GM20431 (cell line): Measurements from ENCODE around the gene SYTL2.
"Not testable (repeated sequence)": the region's sequence is repeated elsewhere in the genome, so short reads cannot be mapped to it uniquely, and the experiment has no call there.

ENCODE experiments used
- in situ Hi-C: fragments of 300-500 bp; cut with MseI, MboI; formaldehyde crosslinking; loops from one replicate; pipeline ENCODE4 v1.15.0; 2020; ENCODE audit warnings: low sequenced_read_pairs; ENCODE audit not compliant: unreplicated experiment

Gene SYTL2, protein sequence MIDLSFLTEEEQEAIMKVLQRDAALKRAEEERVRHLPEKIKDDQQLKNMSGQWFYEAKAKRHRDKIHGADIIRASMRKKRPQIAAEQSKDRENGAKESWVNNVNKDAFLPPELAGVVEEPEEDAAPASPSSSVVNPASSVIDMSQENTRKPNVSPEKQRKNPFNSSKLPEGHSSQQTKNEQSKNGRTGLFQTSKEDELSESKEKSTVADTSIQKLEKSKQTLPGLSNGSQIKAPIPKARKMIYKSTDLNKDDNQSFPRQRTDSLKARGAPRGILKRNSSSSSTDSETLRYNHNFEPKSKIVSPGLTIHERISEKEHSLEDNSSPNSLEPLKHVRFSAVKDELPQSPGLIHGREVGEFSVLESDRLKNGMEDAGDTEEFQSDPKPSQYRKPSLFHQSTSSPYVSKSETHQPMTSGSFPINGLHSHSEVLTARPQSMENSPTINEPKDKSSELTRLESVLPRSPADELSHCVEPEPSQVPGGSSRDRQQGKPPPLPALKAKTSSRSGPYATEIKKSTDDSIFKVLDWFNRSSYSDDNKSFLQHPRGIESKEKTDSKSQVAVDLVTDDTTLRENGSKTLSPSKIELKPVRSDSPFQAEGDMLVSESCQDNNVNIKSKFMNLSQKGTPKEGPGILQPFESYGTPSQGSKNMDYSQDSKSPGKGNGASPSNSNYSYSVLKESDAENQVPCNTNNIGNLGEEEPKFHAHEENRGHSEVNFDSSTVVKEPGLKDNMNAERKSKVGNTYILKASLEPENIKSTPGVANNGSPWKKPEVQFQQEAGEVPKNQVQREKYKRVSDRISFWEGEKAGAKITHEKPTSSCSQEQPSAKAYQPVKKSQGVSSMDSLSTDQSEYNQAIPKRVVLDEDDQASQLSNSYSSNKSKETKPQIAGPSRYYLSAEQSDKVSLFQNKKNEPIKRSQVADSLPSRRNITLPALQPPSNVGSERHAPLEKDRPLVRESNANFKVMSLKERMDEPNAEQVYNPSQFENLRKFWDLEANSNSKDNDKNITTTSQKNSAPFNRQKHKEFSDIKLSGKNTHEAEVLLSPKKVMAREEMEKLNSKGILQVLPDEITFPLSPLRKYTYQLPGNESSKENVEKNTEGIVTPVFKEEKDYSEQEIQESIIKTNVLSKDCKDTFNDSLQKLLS (N-terminal part only)

GRCh38 chr11:85810871-85811611 is at the start of gene SYTL2:
SYTL2 (minus strand) TSS chr11:85811141; CDS start chr11:85757725, 53,416 bp downstream.
- in situ Hi-C loops: no loop called here

DNA sequence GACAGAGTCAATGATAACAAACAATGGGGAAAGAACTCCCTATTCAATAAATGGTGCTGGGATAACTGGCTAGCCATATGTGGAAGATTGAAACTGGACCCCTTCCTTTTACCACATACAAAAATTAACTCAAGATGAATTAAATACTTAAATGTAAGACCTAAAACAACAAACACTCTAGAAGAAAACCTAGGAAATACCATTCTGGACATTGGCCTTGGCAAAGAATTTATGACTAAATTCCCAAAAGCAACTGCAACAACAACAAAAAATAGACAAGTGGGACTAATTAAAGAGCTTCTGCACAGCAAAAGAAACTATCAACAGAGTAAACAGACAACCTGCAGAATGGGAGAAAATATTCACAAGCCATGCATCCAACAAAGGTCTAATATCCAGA is 48.6 kb upstream of the SYTL2 start:
- in situ Hi-C loops: not testable (repeated sequence)

- in situ Hi-C loops: no loop called here
Measured at GRCh38 chr11:85857098-85857497, 46.2 kb upstream of the SYTL2 start.

DNA sequence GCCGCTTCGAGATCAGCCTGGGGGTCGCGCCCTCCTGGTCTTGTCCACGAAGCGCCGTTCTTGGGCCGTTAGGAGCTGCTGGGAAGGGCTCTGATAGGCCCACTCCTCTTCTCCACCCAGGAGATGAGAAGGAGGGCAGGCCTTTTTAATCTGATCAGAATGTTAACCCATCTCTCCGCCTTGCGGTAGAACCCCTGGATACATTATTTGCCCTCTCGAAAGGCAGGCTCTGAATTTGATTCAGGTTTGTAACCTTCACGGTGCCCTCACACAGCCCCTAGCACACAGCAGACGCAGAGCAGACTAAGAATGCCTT is 44.4 kb upstream of the SYTL2 start, which contains the start of gene CCDC83:
Gene CCDC83 (plus strand): TSS at position 43 of the 316 bp plus-strand sequence. CDS start 9,741 bp downstream, outside the sequence.
- in situ Hi-C loops: no loop called here

GRCh38 chr11:85854557-85855340 is 43.8 kb upstream of the SYTL2 start:
- in situ Hi-C loops: no loop called here

- in situ Hi-C loops: no loop called here
Measured at GRCh38 chr11:85854212-85854556, 43.2 kb upstream of the SYTL2 start.

GRCh38 chr11:85853541-85853940 is 42.6 kb upstream of the SYTL2 start:
- in situ Hi-C loops: not testable (repeated sequence)

DNA sequence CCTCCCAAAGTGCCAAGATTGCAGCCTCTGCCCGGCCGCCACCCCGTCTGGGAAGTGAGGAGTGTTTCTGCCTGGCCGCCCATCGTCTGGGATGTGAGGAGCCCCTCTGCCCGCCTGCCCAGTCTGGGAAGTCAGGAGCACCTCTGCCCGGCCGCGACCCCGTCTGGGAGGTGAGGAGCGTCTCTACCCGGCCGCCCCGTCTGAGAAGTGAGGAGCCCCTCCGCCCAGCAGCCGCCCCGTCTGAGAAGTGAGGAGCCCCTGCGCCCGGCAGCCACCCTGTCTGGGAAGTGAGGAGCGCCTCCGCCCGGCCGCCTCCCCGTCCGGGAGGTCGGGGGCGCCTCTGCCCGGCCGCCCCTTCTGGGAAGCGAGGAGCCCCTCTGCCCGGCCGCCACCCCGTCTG is 41.8 kb upstream of the SYTL2 start:
- in situ Hi-C loops: not testable (repeated sequence)

DNA sequence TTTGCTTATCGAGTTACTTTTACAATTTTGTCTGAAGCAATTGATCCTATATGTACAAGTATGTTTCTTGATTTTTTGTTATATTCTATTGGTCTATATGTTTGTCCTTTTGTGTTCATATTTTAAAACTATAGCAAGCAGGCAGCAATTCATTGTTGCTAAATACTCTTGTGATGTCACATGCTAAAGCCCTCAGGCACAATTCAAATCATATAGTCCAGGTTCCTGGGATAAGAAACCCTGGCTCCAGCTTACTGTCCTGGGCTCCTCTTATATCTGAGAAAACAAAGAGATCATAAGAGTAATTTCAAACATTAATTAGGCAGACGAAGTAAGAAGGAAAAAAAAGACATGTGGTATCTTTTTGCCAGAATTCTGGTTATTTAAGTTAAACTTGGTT is 37.6 kb upstream of the SYTL2 start:
- in situ Hi-C loops: no loop called here

DNA sequence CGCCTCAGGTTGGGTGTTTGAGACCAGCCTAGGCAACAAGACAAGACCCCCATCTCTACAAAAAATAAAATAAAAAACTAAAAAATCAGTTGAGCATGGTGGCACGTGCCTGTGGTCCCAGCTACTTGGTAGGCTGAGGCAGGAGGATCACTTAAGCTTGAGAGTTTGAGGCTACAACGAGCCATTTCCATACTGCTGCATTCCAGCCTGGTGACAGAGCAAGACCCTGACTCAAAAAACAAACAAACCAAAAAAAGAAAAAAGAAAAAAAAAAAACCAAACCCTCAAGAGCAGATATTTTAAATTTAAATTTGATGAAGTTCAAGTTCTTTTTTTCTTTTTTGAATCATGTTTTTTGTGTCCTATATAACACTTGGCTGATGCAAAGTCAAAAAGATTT is 37.1 kb upstream of the SYTL2 start:
- in situ Hi-C loops: no loop called here

DNA sequence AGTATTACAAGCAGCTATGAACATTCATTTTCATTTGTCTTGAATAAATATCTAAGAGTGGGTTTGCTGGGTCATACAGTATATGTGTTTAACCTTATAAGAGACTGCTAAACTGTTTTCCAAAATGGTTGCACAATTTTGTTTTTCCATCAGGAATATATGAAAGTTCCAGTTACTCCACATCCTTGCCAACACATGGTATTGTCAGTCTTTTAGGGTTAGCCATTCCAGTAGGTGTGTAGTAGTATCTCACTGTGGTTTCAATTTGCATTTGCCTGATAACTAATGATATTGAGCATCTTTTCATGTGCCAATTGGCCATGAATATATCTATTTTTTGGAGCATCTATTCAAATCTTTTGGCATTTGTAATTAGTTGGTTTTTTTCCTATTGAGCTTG is 36.5 kb upstream of the SYTL2 start:
- in situ Hi-C loops: no loop called here

GRCh38 chr11:85845124-85845631 is 34.2 kb upstream of the SYTL2 start:
- in situ Hi-C loops: no loop called here

DNA sequence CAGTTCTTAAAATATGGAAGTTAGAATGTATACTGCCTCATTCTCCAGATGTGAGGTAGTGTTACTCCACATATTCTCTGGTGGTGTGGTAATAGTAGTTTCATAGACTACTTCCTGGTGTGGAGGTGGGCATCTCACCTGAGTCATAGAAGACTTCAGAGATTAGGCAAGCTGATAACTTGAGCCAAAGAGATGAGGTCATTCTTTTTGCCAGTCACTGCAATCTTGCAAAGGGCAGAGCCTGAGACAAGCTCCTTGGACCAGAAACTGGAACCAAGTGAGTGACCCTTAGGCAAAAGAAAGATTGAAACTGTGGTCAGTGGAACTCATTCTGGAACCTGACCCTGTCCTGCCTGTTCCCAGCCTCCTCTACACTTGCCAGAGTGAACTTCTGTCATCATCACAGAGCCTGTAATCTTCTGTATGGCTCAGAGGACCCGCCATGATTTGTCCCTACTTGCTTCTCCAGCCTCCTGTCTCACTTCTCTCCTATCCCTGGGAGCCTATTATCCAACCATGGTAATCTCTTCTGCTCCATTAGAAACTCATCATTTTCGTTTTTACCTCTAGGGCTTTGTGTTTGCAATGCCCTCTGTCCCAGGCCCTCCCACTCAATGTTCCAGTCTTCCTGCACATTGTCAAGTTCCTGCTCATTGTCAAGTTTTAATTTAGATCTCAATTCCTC is 33.6 kb upstream of the SYTL2 start:
- in situ Hi-C loops: no loop called here

DNA sequence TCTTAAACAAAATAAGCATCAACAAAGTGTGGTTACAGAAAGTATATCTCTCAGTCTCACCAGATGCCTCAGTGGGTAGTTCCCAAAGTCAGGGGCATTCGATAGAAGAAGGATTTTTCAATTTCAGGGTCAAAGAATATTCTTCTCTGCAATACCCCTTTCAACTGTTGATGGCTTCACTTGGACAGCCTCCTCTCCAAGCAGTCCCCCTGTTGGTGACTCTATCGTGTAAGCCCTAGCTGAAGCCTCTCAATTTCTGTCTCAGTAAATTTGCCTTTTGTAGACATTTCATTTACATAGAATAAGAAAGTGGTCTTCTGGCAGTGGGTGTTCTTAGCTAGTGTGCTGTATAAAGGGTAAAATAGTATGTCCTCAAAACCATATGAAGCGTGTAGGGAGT is 33.0 kb upstream of the SYTL2 start:
- in situ Hi-C loops: no loop called here

DNA sequence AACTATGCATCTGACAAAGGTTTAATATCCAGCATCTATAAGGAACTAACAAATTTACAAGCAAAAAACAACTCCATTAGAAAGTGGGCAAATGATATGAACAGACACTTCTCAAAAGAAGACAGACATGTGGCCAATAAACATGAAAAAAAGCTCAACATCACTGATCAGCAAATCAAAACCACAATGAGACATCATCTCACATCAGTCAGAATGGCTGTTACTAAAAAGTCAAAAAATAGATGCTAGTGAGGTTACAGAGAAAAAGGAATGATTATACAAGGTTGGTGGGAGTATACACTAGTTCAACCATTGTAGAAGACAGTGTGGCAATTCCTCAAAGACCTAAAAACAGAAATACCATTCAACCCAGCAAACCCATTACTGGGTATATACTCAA is 30.0 kb upstream of the SYTL2 start:
- in situ Hi-C loops: not testable (repeated sequence)

DNA sequence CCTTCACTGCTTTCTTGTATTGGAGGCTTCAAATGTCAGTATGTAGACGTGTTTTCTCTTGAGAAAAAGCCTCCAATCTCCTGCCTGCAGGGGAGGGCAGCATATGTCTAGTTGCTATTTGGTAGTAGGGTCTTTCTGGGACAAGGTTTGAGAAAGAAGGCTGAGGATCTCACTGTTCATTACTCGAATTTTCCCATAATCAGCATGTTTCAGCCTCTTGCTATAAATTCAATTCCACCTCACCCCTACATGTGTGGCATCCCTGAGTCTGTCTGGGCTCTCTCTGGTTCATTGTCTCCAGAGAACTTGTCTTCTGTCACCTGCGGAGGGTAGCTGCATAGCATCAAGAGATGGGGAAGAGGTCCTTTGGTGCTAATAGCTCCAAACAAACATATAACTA is 24.8 kb upstream of the SYTL2 start:
- in situ Hi-C loops: no loop called here

DNA sequence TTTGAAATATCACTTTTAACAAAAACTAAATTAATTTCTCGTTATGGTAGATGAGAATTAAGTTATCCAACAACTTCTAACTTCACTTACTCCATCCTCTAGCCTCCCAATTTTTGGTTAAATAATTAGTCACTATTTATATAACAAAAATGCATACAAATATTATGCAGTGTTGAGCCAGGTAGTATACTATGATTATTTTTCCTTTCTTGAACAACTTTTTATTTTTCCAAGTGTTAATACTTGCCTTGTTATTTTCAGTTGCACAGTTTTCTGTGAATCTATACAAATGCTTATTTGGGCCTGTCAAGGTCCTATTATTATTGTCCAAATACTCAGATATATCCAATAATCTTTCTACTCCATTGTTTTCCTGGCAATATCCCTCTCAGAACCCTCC is 24.3 kb upstream of the SYTL2 start:
- in situ Hi-C loops: no loop called here

- in situ Hi-C loops: no loop called here
Measured at GRCh38 chr11:85831050-85831449, 20.1 kb upstream of the SYTL2 start.

- in situ Hi-C loops: no loop called here
Measured at GRCh38 chr11:85829172-85829571, 18.2 kb upstream of the SYTL2 start.
